Kasumi-1 (cell line): ENCODE results near the gene HS2ST1.

Experiments
- DNase-seq, 2 experiments: peaks; one replicate each; lab custom pipeline; 2025; lab: John Stamatoyannopoulos, UW

HS2ST1 gene

DNA sequence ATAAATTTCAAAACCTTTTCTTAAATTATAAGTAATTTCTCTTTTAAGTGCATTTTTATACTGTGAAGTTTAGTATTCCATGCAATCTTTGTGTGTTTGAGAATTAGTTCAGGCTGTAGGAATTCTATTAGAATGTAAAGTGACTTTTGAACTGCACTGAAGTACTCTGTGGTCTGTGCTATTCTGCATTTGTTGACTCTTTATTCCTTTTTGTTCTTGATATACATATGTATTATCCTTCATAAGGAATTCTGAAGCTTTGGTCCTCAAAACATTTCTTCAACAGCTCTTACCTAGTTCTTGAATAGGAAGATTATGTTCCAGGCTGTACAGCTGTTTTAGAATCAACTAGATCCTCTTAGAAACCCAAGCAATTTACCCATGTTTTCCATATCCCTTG, 158.0 kb downstream of the HS2ST1 start:
- DNase-seq, result no peak

- DNase-seq, result no peak
These were observed 158.5 kb downstream of the HS2ST1 start for GRCh38 chr1:87072904-87073303.

- no peak for DNase-seq
These were observed 159.8 kb downstream of the HS2ST1 start for GRCh38 chr1:87074001-87074795.

DNA sequence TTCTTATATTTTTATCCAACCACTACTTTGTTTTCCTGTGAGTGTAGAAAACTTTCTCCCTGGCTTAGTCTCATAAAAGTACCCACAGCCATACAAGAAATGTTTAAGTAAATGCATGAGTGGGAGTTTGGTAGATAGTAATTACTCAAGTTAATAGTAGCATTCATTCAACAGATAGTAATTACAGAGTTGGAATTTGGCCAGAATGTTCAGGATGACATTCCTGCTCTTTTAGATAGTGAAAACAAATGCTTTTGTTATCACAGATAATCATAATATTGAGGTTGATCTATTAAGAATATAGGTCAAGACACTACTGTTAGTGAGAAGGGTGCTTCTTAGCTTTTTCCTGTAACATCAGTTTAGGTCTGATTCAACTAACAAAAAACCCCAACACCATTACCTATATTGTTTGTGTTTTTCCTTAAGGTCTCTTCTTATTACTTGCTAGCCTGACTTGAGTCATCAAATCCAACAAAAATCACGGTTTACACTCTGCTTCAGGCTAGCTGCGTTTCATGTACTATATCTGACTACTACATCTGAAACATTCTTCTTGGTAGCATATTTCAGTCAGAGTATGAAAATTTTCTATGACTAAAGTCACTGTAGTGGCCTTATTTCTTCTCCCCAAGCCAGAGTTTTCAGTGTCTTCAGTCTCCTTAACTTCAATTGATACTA, 163.7 kb downstream of the HS2ST1 start:
- no peak for DNase-seq

DNA sequence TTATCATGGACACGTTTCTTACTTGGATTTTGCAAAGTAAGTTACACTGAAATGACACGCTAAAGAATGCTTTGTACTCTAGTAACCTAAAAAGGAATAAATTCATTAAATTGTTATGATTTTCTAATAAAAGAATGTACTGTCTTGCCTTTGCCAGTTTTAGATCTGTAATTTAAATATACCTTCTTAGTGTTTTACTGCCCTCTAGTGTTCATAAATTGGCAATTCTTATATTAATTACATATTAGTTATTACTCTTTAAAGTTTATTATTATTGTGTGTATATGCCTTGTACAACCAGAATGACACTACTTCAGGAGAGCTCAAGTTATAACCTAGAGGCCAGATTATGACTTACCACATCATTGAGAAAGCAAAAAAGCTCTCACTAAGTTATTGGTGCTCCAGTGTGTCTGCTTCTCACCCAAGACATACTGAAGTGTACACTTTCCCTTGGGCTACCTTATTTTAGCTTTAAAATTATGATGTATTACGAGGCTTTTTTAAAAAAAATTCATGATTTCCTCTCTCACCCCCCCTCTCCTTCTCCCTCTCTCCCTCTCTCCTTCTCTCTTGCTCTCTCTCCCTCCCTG, 169.9 kb downstream of the HS2ST1 start:
- DNase-seq, result peak; percentile 54 to 67

DNA sequence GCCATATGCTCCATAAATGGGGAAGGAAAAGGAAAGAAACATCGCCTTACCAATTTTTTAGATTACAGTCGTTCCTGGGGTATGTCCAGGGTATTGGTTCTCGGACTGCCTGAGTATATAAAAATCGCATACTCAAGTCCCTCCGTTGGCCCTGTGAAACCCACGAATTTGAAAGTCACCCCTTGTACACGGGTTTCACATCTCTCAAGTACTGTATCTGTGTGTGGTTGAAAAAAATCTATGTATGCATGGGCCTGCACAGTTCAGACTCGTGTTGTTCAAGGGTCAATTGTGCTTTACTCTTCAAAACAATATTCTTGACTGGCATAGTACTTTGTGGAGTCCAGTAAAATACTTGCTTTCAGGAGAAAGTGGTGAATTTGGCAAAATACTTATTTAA, 171.7 kb downstream of the HS2ST1 start:
- no peak for DNase-seq

DNA sequence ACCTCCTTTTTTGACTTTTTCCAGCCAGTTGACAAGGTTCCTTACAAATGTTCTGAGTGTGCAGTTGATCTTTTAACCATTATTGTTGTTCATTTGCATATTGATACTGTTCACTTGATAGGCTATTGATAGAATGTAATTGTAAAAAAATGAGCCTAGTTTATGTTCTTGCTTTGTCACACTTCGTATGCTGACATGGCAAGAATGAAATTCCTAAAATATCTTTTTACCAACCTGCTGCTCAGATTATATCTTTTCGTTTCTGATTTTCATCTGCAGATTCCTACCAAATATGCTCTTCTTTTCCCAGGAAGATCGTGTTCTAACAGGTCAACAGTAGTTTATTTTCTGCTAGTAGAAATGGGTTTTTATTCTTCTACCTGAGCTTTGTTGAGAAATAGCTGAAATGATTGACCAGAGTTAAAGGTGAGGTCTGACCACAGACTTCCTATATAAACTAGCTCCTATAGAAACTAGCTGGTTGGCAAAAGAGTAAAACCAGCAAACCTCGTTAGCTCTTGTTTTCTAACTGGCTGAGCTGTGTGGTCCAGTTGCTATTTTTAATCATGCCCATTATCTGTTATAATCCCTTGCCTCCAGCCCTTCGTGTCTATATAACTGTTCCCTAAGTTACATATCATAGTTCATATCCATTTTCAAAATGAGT, 174.8 kb downstream of the HS2ST1 start:
- DNase-seq, result no peak

DNA sequence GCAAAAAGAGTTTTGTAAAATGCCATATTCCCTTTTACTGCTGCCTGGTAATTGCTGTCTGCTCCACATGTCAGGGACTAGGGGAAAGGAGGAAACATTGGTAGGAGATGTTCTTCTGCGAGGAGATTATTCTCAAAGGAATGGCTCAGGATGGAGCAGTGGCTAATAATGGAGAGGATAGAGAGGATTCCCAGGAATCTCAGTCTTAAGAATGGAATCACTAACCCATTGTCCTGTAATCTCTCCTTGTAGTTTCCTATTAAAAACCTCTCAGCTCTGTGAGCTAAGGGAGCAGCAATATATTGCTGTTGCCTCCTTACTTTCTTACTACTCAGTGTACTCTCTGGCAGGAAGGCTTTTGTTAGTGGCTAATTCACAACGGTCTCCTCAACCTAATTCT, 175.4 kb downstream of the HS2ST1 start:
- no peak for DNase-seq

GRCh38 chr1:87091425-87091824, 177.0 kb downstream of the HS2ST1 start:
- peak; percentile 37 to 51 for DNase-seq

GRCh38 chr1:87092846-87093245, 178.4 kb downstream of the HS2ST1 start:
- no peak for DNase-seq

DNA sequence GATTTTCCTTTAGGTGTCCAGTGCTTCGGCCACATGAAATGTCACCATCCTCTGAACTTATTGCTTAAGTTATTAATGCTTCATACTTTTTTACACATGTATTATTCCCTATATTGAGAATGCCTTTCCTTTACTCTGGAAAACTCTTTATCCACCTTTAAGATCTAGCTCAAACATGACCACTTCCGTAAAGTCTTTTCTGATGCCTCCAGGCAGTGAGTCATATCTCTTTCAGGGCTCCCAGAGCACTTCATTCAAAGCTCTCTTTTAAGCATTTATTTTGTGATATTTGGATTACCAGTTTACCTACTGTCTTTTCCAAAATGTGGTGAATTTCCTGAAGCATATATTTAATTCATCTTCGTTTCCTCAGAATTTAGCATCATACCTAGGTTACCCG, 178.9 kb downstream of the HS2ST1 start:
- DNase-seq, result no peak

GRCh38 chr1:87094238-87094637, 179.8 kb downstream of the HS2ST1 start:
- DNase-seq, result no peak

DNA sequence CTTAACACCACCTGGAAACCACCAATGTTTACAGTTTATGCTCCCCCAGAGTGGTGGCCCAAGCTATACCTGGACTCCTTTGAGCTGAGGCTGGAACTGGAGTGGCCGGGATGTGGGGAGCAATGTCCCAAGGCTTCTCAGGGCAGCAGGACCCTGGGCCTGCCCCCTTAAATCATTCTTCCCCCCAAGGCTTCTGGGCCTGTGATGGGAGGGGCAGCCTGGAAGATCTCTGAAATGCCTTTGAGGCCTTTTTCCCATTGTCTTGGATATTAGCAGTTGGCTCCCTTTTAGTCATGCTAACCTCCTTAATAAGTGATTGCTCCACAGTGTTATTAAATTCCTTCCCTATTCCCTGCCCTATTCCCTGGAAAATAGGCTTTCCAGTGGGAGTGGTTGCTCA, 185.8 kb downstream of the HS2ST1 start:
- no peak for DNase-seq

DNA sequence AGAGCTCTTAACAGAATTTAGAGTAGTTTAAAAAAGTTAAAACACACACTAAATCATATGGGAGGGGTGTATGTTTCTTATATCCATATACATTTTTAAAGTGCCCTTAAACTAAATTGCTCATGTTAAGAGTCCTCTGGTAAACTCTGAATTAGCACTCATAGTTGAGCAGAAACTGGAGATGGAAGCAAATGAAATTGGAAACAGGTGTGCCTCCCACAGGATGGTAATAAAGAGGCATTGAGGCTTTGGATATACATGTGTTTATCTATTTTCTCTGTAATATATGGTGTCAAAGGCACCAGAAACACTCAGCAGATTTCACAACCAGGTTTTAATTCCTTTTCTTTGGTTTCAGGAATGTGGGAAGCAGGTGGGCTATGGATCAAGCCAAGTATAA, 188.6 kb downstream of the HS2ST1 start:
- DNase-seq, result no peak

GRCh38 chr1:87104140-87104539, 189.7 kb downstream of the HS2ST1 start:
- DNase-seq, result no peak

DNA sequence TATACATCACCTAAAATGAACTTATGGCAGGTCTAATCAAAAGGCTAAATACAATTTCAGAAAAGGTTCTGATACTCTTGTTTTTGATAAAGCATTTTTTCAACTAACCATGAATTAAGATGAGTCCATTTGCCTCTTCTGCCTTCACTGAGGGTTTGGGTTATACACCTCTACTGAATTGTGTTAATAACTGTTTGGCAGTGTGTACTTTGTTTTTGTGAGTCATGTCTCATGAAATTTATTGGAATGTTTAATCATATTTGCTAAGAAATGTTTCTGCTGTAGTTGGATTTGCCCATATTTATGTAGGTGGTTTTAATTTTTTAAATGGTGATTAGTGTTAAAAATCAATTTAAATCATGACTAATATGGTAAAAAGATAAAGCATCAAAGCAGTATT, 190.5 kb downstream of the HS2ST1 start:
- DNase-seq, result no peak

DNA sequence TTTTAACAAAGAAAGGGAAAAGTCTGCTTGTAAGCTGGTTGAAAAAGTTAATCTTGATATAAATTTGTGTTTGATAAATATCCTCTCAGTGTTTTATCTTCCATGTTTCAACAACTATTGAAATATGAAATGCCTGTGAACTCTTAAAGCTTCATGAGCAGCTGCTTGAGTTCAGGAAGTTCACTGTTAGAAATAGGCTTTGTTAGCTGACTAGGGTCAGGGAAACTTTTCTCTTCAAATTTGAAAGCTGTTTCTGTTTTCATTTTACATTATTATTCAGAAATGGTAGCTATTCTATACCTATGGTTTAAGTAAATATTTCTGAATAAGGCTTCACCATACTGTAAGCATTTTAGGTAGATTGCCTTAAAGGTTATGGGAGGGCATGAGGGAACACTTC, 191.7 kb downstream of the HS2ST1 start:
- DNase-seq, result no peak

DNA sequence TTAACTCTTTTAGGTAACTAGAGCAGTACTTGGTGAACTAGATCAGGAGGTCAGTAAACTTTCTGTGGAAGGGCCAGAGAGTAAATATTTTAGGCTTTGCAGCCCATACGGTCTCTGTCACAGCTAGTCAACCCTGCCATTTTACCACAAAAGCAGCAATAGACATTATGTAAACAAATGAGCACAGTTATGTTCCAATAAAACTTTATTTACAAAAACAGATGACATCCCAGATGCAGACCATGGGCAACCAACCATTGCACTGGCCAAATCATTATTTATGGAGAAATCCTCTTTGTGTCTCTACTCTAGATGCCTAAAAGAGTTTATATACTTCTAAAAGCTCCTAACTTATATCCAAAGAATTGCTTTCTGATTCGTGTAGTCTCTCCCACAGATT, 192.4 kb downstream of the HS2ST1 start:
- no peak for DNase-seq

GRCh38 chr1:87108228-87108627, 193.8 kb downstream of the HS2ST1 start:
- DNase-seq, result no peak

DNA sequence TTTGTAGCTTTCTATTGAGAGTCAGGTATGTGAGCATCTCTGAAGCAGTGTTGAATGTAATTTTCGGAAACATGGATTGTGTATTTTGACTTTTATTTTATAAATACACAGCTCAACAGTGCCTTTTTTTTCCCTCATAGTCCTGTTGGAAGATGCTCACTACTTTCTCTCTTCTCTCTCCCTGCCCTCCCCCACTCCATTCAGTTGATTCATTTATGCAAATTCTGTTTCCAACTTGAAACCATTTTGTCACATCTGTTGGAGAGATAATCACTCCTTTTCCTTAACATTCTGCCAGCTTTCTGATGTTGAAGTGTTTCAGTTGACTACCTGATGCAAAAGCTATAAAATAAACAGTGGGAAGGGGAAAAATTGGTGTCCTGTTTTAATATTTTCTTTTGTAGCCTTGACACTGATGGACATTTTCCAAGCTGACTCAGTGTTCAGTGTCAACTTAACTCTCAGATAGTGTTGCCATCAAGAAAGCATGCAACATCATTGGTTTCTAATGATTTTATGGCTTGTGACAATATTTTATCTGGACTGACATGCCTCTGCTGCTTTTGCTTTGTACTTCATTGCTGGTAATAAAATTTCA, 194.5 kb downstream of the HS2ST1 start:
- DNase-seq, result no peak

- no peak for DNase-seq
These were observed 197.4 kb downstream of the HS2ST1 start for GRCh38 chr1:87111659-87112371.

DNA sequence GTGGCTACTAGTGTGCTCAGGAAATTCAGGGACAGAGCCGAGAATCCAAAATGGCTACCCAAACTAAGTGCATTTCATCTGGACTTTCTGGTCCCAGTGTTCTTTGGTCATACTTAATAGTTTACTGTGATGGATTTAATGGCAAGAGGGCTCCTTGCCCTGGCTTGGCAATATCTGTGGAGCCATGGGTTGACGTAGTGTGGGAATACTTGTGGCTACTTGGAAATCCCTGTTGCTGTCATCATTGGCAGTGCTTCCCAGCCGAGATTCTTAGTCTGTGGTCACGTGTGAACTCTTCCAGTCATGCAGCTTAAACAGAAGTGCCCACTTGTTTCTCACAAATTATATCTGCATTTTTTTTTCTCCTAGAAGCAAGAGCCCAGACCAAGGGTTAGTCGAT, 198.9 kb downstream of the HS2ST1 start:
- DNase-seq, result no peak
